Measurements from ENCODE around the gene AMIGO3.

Gene AMIGO3, protein sequence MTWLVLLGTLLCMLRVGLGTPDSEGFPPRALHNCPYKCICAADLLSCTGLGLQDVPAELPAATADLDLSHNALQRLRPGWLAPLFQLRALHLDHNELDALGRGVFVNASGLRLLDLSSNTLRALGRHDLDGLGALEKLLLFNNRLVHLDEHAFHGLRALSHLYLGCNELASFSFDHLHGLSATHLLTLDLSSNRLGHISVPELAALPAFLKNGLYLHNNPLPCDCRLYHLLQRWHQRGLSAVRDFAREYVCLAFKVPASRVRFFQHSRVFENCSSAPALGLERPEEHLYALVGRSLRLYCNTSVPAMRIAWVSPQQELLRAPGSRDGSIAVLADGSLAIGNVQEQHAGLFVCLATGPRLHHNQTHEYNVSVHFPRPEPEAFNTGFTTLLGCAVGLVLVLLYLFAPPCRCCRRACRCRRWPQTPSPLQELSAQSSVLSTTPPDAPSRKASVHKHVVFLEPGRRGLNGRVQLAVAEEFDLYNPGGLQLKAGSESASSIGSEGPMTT

DNA sequence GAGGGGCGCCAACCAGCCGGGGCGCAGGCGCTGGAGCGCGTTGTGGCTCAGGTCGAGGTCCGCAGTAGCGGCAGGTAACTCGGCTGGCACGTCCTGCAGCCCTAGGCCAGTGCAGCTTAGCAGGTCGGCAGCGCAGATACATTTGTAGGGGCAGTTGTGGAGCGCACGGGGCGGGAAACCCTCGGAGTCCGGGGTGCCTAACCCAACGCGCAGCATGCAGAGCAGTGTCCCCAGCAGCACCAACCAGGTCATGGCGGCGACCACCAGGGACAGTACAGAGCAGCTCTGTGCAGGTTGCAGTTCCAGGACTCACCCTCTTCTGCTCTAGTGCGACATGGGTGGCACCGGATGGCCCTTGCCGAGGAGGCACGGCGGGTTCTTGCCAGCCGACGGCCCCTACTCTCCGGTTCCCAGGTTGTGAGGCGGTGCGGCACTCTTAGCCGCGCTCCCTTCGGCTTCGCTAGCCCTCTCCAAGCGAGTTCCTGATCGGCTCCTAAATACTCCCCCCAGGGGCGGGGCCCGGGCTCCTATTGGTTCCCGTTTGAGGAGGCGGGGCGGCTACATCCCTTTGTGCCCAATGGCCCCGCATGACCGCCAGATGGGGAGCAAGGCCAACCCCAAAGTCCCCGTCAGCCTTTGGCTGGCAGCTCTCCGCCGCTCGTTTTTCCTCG is at the start of gene AMIGO3:
AMIGO3 (minus strand) TSS at position 471 of the 671 bp plus-strand sequence; CDS start at position 252, 219 bp downstream.
- TF ChIP-seq, protein P1, sequence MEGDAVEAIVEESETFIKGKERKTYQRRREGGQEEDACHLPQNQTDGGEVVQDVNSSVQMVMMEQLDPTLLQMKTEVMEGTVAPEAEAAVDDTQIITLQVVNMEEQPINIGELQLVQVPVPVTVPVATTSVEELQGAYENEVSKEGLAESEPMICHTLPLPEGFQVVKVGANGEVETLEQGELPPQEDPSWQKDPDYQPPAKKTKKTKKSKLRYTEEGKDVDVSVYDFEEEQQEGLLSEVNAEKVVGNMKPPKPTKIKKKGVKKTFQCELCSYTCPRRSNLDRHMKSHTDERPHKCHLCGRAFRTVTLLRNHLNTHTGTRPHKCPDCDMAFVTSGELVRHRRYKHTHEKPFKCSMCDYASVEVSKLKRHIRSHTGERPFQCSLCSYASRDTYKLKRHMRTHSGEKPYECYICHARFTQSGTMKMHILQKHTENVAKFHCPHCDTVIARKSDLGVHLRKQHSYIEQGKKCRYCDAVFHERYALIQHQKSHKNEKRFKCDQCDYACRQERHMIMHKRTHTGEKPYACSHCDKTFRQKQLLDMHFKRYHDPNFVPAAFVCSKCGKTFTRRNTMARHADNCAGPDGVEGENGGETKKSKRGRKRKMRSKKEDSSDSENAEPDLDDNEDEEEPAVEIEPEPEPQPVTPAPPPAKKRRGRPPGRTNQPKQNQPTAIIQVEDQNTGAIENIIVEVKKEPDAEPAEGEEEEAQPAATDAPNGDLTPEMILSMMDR (IDR thresholded peaks at IDR 0.05; ENCODE audit: control insufficient read depth, insufficient read depth, low read depth, low read length, missing control alignments) = peak; percentile 42
- DNase-seq (ENCODE audit: low read depth) = peak; percentile 58
- H3K4me3 ChIP-seq (ENCODE audit: control insufficient read depth, low read depth, low read length) = peak within 1 kb of the TSS; percentile 42

DNA sequence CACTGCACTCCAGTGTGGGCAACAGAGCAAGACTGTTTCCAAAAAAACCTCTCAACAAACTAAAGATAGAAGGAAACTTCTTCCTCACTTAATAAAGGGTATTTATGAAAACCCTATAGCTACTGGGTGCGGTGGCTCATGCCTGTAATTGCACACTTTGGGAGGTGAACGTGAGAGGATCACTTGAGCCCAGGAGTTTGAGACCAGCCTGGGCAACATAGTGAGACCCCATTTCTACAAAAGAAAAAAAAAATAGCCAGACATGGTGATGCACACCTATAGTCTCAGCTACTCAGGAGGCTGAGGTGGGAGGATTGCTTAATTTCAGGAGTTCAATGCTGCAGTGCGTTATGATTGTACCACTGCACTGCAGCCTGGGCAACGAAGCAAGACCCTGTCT is 44.5 kb upstream of the AMIGO3 start:
- TF ChIP-seq, protein P1 (IDR thresholded peaks at IDR 0.05; ENCODE audit: control insufficient read depth, insufficient read depth, low read depth, low read length, missing control alignments) = no peak
- no peak for DNase-seq (ENCODE audit: low read depth)
- H3K4me3 ChIP-seq (ENCODE audit: control insufficient read depth, low read depth, low read length) = no peak overlapping the region

DNA sequence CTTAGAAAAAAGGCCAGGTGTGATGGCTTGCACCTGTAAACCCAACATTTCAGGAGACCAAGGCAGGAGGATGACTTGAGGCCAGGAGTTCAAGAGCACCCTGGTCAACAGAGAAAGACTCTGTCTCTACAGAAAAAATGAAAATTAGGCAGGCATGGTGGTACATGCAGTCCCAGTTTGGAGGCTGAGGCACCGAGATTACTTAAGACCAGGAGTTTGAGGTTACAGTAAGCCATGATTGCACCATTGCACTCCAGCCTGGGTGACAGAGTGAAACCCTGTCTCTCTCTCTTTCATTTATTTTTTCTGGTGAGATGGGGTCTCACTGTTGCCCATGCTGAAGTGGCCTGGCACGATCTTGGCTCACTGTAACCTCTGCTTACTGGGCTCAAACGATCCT is 42.2 kb upstream of the AMIGO3 start:
- TF ChIP-seq, protein P1 (IDR thresholded peaks at IDR 0.05; ENCODE audit: control insufficient read depth, insufficient read depth, low read depth, low read length, missing control alignments) = no peak
- H3K4me3 ChIP-seq (ENCODE audit: control insufficient read depth, low read depth, low read length) = no peak overlapping the region
- DNase-seq (ENCODE audit: low read depth) = no peak

DNA sequence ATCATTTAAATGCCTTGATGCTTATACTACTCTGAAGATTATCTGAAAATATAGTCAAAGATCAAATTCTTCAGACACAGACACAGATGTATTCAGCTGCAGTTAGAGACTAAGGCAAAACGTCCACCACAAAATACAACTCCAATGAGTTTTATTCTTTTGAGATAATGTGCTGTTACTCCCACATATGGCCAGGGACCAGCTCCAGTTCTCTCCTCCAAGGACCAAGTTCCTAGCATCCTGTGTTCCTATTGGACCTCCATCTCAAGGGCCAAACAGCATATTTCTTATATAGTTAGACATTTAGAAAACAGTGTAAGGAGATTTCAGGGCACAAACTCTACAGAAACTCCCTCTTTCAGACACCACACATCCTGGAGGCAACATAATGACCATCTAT is 39.7 kb upstream of the AMIGO3 start:
- DNase-seq (ENCODE audit: low read depth) = no peak
- TF ChIP-seq, protein P1 (IDR thresholded peaks at IDR 0.05; ENCODE audit: control insufficient read depth, insufficient read depth, low read depth, low read length, missing control alignments) = no peak
- H3K4me3 ChIP-seq (ENCODE audit: control insufficient read depth, low read depth, low read length) = no peak overlapping the region

DNA sequence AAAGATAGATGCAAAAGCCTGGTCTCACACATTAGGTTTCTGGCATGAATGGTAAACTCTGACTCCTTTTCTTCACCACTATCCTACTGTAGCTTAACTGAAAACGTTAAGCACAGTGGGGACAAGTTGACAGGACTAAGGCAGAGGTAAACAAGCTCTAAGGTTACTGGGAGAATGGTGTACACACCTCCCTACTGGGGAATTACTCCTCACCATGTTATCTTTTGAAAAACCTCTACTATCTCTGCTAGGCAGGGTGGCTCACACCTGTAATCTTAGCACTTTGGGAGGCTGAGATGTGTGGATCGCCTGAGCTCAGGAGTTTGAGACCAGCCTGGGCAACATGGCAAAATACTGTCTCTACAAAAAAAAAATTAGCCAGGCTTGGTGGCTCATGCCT is 37.7 kb upstream of the AMIGO3 start:
- DNase-seq (ENCODE audit: low read depth) = no peak
- TF ChIP-seq, protein P1 (IDR thresholded peaks at IDR 0.05; ENCODE audit: control insufficient read depth, insufficient read depth, low read depth, low read length, missing control alignments) = no peak
- H3K4me3 ChIP-seq (ENCODE audit: control insufficient read depth, low read depth, low read length) = no peak overlapping the region

DNA sequence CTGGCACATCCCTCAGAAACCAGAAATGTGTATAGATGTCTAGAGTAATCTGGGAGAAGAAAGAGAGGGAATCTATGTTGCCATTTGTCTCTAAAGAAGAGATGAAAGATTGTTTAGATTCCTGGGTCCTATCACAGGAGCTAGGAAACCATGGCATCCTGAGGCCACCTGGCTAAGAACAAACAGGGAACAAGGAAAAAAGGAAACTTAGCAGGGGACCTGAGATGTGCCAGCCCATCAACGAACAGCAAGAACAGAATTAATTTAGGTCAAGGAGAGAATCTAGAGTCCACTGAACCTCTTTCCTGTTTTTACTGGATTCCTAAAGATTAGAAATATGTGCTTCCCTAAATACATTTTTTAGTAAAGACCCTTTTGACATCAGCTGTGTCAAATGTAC is 36.6 kb upstream of the AMIGO3 start:
- DNase-seq (ENCODE audit: low read depth) = no peak
- H3K4me3 ChIP-seq (ENCODE audit: control insufficient read depth, low read depth, low read length) = no peak overlapping the region
- TF ChIP-seq, protein P1 (IDR thresholded peaks at IDR 0.05; ENCODE audit: control insufficient read depth, insufficient read depth, low read depth, low read length, missing control alignments) = no peak
